Measurements from ENCODE around the gene SEPTIN8. TPM values are rescaled to one million over a fixed set of nuclear protein-coding genes. Genes with fewer than 3 reads are reported as not detected.

Gene SEPTIN8
- total RNA-seq, 4 donors from 2014 or later, result 33.6 to 85.8 (median 56.2) TPM

GRCh38 chr5:132742158-132742557 is 34.9 kb downstream of the SEPTIN8 start:
- H3K4me3 ChIP-seq, result no peak overlapping the region
- H3K9me3 ChIP-seq, result no peaks in the 10 kb centered on the region
- H3K4me1 ChIP-seq, result peaks cover 0 to 3% (median 0%) of the 10 kb centered on the region in 4 donors
- H3K36me3 ChIP-seq, result no peaks in the 10 kb centered on the region
- TF ChIP-seq POLR2A (IDR thresholded peaks at IDR 0.05) (no peak), CTCF (IDR thresholded peaks at IDR 0.05) (no peak)
- H3K27me3 ChIP-seq, result peaks cover 0 to 3% of the 10 kb centered on the region in 2 donors
- H3K27ac ChIP-seq, result no peak overlapping the region
- DNase-seq, result no peak

- no peak overlapping the region for H3K27ac ChIP-seq
- H3K36me3 ChIP-seq, result no peaks in the 10 kb centered on the region
- DNase-seq, result no peak
- no peak overlapping the region for H3K4me3 ChIP-seq
- no peaks in the 10 kb centered on the region for H3K27me3 ChIP-seq
- H3K9me3 ChIP-seq, result no peaks in the 10 kb centered on the region
- TF ChIP-seq CTCF (IDR thresholded peaks at IDR 0.05), result no peak
- TF ChIP-seq POLR2A (IDR thresholded peaks at IDR 0.05), result no peak
- H3K4me1 ChIP-seq, result peaks cover 0 to 6% (median 2%) of the 10 kb centered on the region in 4 donors
These were observed 37.8 kb downstream of the SEPTIN8 start for GRCh38 chr5:132739232-132739631.

GRCh38 chr5:132737982-132738681 is 38.9 kb downstream of the SEPTIN8 start:
- no peak for TF ChIP-seq CTCF (IDR thresholded peaks at IDR 0.05)
- TF ChIP-seq POLR2A (IDR thresholded peaks at IDR 0.05), result no peak
- H3K4me3 ChIP-seq, result peak overlapping the region; percentile 84 to 90 (median 88)
- no peaks in the 10 kb centered on the region for H3K36me3 ChIP-seq
- peaks cover 0 to 6% (median 2%) of the 10 kb centered on the region in 4 donors for H3K4me1 ChIP-seq
- peak overlapping the region in 3 of 4 donors; percentile 65 to 88 (median 70) for H3K27ac ChIP-seq
- DNase-seq, result no peak
- H3K27me3 ChIP-seq, result no peaks in the 10 kb centered on the region
- no peaks in the 10 kb centered on the region for H3K9me3 ChIP-seq

GRCh38 chr5:132736853-132737833 is 39.9 kb downstream of the SEPTIN8 start, which contains the start of gene KIF3A:
Gene KIF3A, minus strand, starts transcription at chr5:132737546. Its CDS starts 127 bp downstream, at chr5:132737419.
- TF ChIP-seq CTCF (IDR thresholded peaks at IDR 0.05), result peak in 3 of 6 experiments; percentile 35 to 51 (median 50)
- TF ChIP-seq POLR2A (IDR thresholded peaks at IDR 0.05), result peak in 1 of 2 donors; percentile 30
- peak; percentile 94 to 99 (median 97) for DNase-seq
- H3K27me3 ChIP-seq, result no peaks in the 10 kb centered on the region
- peak within 1 kb of the TSS; percentile 65 to 88 (median 70) for H3K27ac ChIP-seq
- H3K36me3 ChIP-seq, result no peaks in the 10 kb centered on the region
- H3K9me3 ChIP-seq, result no peaks in the 10 kb centered on the region
- peak within 1 kb of the TSS; percentile 84 to 90 (median 88) for H3K4me3 ChIP-seq
- H3K4me1 ChIP-seq, result peaks cover 0 to 6% (median 2%) of the 10 kb centered on the region in 4 donors

GRCh38 chr5:132734687-132735086 is 42.4 kb downstream of the SEPTIN8 start:
- H3K36me3 ChIP-seq, result no peaks in the 10 kb centered on the region
- no peak for TF ChIP-seq CTCF (IDR thresholded peaks at IDR 0.05)
- TF ChIP-seq POLR2A (IDR thresholded peaks at IDR 0.05), result no peak
- H3K4me3 ChIP-seq, result no peak overlapping the region
- H3K4me1 ChIP-seq, result peaks cover 0 to 6% (median 2%) of the 10 kb centered on the region in 4 donors
- no peak for DNase-seq
- no peaks in the 10 kb centered on the region for H3K9me3 ChIP-seq
- H3K27ac ChIP-seq, result no peak overlapping the region
- H3K27me3 ChIP-seq, result no peaks in the 10 kb centered on the region

Data from Peyer's patch (tissue), 4 donors.